HepG2 (cell line): ENCODE measurements around the gene SEPTIN2. TPM values are rescaled to one million over a fixed set of nuclear protein-coding genes. Genes with fewer than 3 reads are reported as not detected.

Experiments used
- ATAC-seq: fragments of 200-7000 bp; cut with Tn5 transposase; 3 replicates; pipeline ENCODE4 v1.9.1; 2020; ENCODE audit warnings: mild to moderate bottlenecking, moderate library complexity
- BruUV-seq: library from RNA; stranded (reverse); fragments of 400-500 nt; replicated peaks from 2 replicates; lab custom pipeline; 2021; lab: Mats Ljungman, UMichigan
- CTCF ChIA-PET: fragments of 300-600 bp; formaldehyde crosslinking; extraction: SDS; loops from one replicate; lab custom pipeline; 2021; ENCODE audit warnings: low total read pairs, inconsistent platforms, low intra/inter-chr PET ratio; lab: Yijun Ruan, JAX
- POLR2A ChIA-PET: fragments of 350-600 bp; sonication (Branson Sonifier 250); formaldehyde crosslinking; loops from one replicate; lab custom pipeline; 2020; ENCODE audit warnings: antibody characterized with exemption, inconsistent platforms; lab: Yijun Ruan, JAX
- DNase-seq: peaks from one replicate; pipeline ENCODE4 v3.0.0-alpha.2; 2015; ENCODE audit warnings: low spot score
- FAIRE-seq: peaks from 3 replicates; lab custom pipeline; 2011; peaks lifted over from hg19 to GRCh38; lab: Jason Lieb, UNC
- H2AFZ ChIP-seq: one replicate; pipeline ENCODE4 v1.6.1; 2011; ENCODE audit warnings: low read length, inconsistent platforms
- H3K27ac ChIP-seq: fragments of 300-600 bp; 3 replicates; pipeline ENCODE4 v1.8.0; 2011; ENCODE audit warnings: mixed run types, mild to moderate bottlenecking, mixed read lengths, low read length, inconsistent platforms; ENCODE audit not compliant: insufficient read depth; ENCODE audit errors: extremely low read length
- H3K27me3 ChIP-seq, 2 experiments: fragments of 200-600 bp in 1 of 2; 2 replicates in 1 of 2; 3 replicates in 1 of 2; pipeline versions ENCODE4 v1.6.0 to v1.8.0; 2011; ENCODE audit warnings: low read length in 2 of 2, mild to moderate bottlenecking in 2 of 2, moderate library complexity in 2 of 2, inconsistent platforms in 1 of 2; ENCODE audit not compliant: insufficient read depth in 2 of 2, control insufficient read depth in 1 of 2
- H3K36me3 ChIP-seq, 2 experiments: fragments of 200-600 bp in 1 of 2; replicated peaks in 1 of 2; 2 replicates in 1 of 2; 3 replicates in 1 of 2; pipeline versions ENCODE4 v1.5.1 to v1.8.0; 2011; ENCODE audit warnings: low read length in 2 of 2, inconsistent platforms in 1 of 2; ENCODE audit not compliant: insufficient read depth in 2 of 2, control insufficient read depth in 1 of 2
- H3K4me1 ChIP-seq: 2 replicates; pipeline ENCODE4 v1.5.1; 2012; ENCODE audit warnings: low read length, inconsistent platforms; ENCODE audit not compliant: insufficient read depth
- H3K4me2 ChIP-seq: 2 replicates; pipeline ENCODE4 v1.6.0; 2011; ENCODE audit warnings: low read depth, low read length, inconsistent platforms
- H3K4me3 ChIP-seq, 3 experiments: fragments of 200-600 bp in 1 of 3; sonication (generic), shearing (Covaris generic) in 1 of 3; replicated peaks in 1 of 3; 2 replicates each; pipeline ENCODE4 v1.5.1; 2011 to 2016; ENCODE audit warnings: low read length in 3 of 3, inconsistent platforms in 2 of 3, low read depth in 2 of 3, mild to moderate bottlenecking in 2 of 3, control low read depth in 1 of 3, mixed read lengths in 1 of 3; ENCODE audit not compliant: insufficient read depth in 1 of 3
- H3K79me2 ChIP-seq: one replicate; pipeline ENCODE4 v1.6.1; 2011; ENCODE audit warnings: low read length, inconsistent platforms; ENCODE audit not compliant: insufficient read depth
- H3K9ac ChIP-seq: 2 replicates; pipeline ENCODE4 v1.6.0; 2011; ENCODE audit warnings: mild to moderate bottlenecking, low read depth, low read length, inconsistent platforms; ENCODE audit not compliant: insufficient read depth
- H3K9me3 ChIP-seq: 2 replicates; pipeline ENCODE4 v1.5.1; 2012; ENCODE audit warnings: mild to moderate bottlenecking, low read length
- H4K20me1 ChIP-seq: 2 replicates; pipeline ENCODE4 v1.6.0; 2011; ENCODE audit warnings: inconsistent platforms, mild to moderate bottlenecking, low read length, moderate library complexity; ENCODE audit not compliant: insufficient read depth
- CHCHD3 ChIP-seq: sonication (generic); formaldehyde crosslinking; IDR thresholded peaks from 2 replicates; pipeline ENCODE4 v1.8.0; 2022; ENCODE audit warnings: mild to moderate bottlenecking, missing genetic modification reagents, moderate library complexity
- CSRNP2 ChIP-seq: sonication (generic); formaldehyde crosslinking; conservative IDR thresholded peaks from 2 replicates; pipeline ENCODE4 v1.8.0; 2022; ENCODE audit warnings: low read depth, missing genetic modification reagents
- DNMT3B ChIP-seq: conservative IDR thresholded peaks from 2 replicates; pipeline ENCODE4 v1.6.1; 2016; ENCODE audit warnings: missing biosample characterization, control low read depth
- DPF2 ChIP-seq: sonication (generic); formaldehyde crosslinking; IDR thresholded peaks from 2 replicates; pipeline ENCODE4 v1.4.0; 2020; ENCODE audit warnings: mild to moderate bottlenecking, low read depth, missing genetic modification reagents, borderline replicate concordance
- HDAC1 ChIP-seq: sonication (generic); formaldehyde crosslinking; IDR thresholded peaks from 2 replicates; pipeline ENCODE4 v1.5.1; 2020; ENCODE audit warnings: mild to moderate bottlenecking, missing genetic modification reagents
- MEIS1 ChIP-seq: sonication (generic); formaldehyde crosslinking; IDR thresholded peaks from 2 replicates; pipeline ENCODE4 v1.9.0; 2021; ENCODE audit warnings: mild to moderate bottlenecking, missing genetic modification reagents, moderate library complexity, borderline replicate concordance
- SALL2 ChIP-seq: sonication (generic); formaldehyde crosslinking; IDR thresholded peaks from 2 replicates; pipeline ENCODE4 v1.8.1; 2023; ENCODE audit warnings: mild to moderate bottlenecking, missing genetic modification reagents, inconsistent platforms
- SP5 ChIP-seq: IDR thresholded peaks from 2 replicates; pipeline ENCODE4 v1.6.1; 2016; ENCODE audit warnings: low read depth, borderline replicate concordance
- TBL1XR1 ChIP-seq: fragments of 150-350 bp; IDR thresholded peaks from 2 replicates; pipeline ENCODE4 v1.6.1; 2014; ENCODE audit warnings: borderline replicate concordance, low read length; ENCODE audit not compliant: partially characterized antibody
- ZBTB4 ChIP-seq: sonication (generic); formaldehyde crosslinking; IDR thresholded peaks from 2 replicates; pipeline ENCODE4 v1.4.0; 2020; ENCODE audit warnings: missing genetic modification reagents, mild to moderate bottlenecking, borderline replicate concordance
- ZNF138 ChIP-seq: sonication (generic); formaldehyde crosslinking; IDR thresholded peaks from 2 replicates; pipeline ENCODE4 v1.5.0; 2020; ENCODE audit warnings: mild to moderate bottlenecking, low read depth, missing genetic modification reagents
- ZNF777 ChIP-seq: sonication (generic); formaldehyde crosslinking; IDR thresholded peaks from 2 replicates; pipeline ENCODE4 v1.4.0; 2020; ENCODE audit warnings: missing genetic modification reagents
- ZNF839 ChIP-seq: sonication (generic); formaldehyde crosslinking; IDR thresholded peaks from 2 replicates; pipeline ENCODE4 v1.4.0; 2020; ENCODE audit warnings: missing genetic modification reagents, mild to moderate bottlenecking, borderline replicate concordance
- ZNF878 ChIP-seq: sonication (generic); formaldehyde crosslinking; IDR thresholded peaks from 2 replicates; pipeline ENCODE4 v1.8.1; 2023; ENCODE audit warnings: mild to moderate bottlenecking, missing genetic modification reagents, moderate library complexity
- ZSCAN29 ChIP-seq: sonication (generic); formaldehyde crosslinking; conservative IDR thresholded peaks from 2 replicates; pipeline ENCODE4 v1.4.0; 2020; ENCODE audit warnings: mild to moderate bottlenecking, missing genetic modification reagents
- WGBS: methylation state at CpG from one replicate; pipeline ENCODE4 v1.1.6; 2017; ENCODE audit warnings: low lambda C conversion rate; 5-methylcytosine and 5-hydroxymethylcytosine counted together
- in situ Hi-C: cut with HindIII; loops from 2 replicates; pipeline ENCODE4 v1.10.0; 2017; ENCODE audit warnings: low pct_unique_long_range_greater_than_20kb; ENCODE audit not compliant: extremely low pct_ligation_motif_present
- intact Hi-C: fragments of 100-400 bp; cut with micrococcal nuclease; formaldehyde crosslinking; loops from one replicate; pipeline ENCODE4 v1.10.0; 2022; ENCODE audit not compliant: unreplicated experiment
- polyA plus RNA-seq, 8 experiments: library from polyadenylated mRNA; depleted of rRNA in 3 of 8; stranded (reverse) in 7 of 8; unstranded in 1 of 8; fragments of >200 nt; fragmentation: Illumina TruSeq in 4 of 8; extraction: Trizol in 4 of 8; gene quantifications; 2 replicates each; pipeline versions ENCODE4 v1.2.1 to v1.2.3, GENCODE V29; 2011 to 2016; ENCODE audit warnings: low read depth in 4 of 8, missing spikeins in 1 of 8, mixed read lengths in 1 of 8; ENCODE audit not compliant: insufficient read depth in 1 of 8
- total RNA-seq, 5 experiments: library from RNA; depleted of rRNA; stranded (reverse); fragments of >200 nt; fragmentation: Illumina TruSeq; extraction: Trizol; gene quantifications; 2 replicates each; pipeline ENCODE4 v1.2.3, GENCODE V29; 2016; ENCODE audit warnings: low read depth in 1 of 5

The SEPTIN2 gene
- total and polyA plus RNA-seq, 2 of the 13 experiments (the other 11 are each of a cell fraction or from before 2014, with no cell fraction given) = 493 to 733 TPM

GRCh38 chr2:241359481-241360045 is 43.8 kb downstream of the SEPTIN2 start (continued):
- TF ChIP-seq ZNF138 = no peak
- no peak for TF ChIP-seq SP5 (CRISPR knock-in tag)
- TF ChIP-seq CSRNP2 (CRISPR knock-in tag) = no peak
- 0 out of 2 replicates have a peak, but pooled peaks have one; percentile 16 for TF ChIP-seq DPF2
- TF ChIP-seq DNMT3B (CRISPR knock-in tag) = peak; percentile 44; the same call in 1 of the 2 replicates
- TF ChIP-seq ZSCAN29 (CRISPR knock-in tag) = peak; percentile 43; the same call in 1 of the 2 replicates
- TF ChIP-seq CHCHD3 (CRISPR knock-in tag) = no peak
- TF ChIP-seq ZNF878 (CRISPR knock-in tag) = peak; percentile 66; the same call in 1 of the 2 replicates
- 0 out of 2 replicates have a peak, but pooled peaks have one; percentile 56 for TF ChIP-seq MEIS1 (CRISPR knock-in tag)
- TF ChIP-seq ZNF777 (CRISPR knock-in tag) = no peak
- TF ChIP-seq HDAC1 (CRISPR knock-in tag) = peak; percentile 49; the same call in 1 of the 2 replicates
- no peak for TF ChIP-seq ZNF839 (CRISPR knock-in tag)

GRCh38 chr2:241363426-241363825 is 47.7 kb downstream of the SEPTIN2 start:
- ChIA-PET CTCF (no interaction called here), POLR2A (interaction anchor here (1.4 kb wide), 1 partner anchor 9 kb away, joined by 3 read pairs; no protein-coding TSS in a partner anchor)
- Histone ChIP-seq H3K36me3 (peaks cover 1 to 16% of the 10 kb centered on the region in 2 experiments; a peak in 3 of 5 replicates), H2AFZ (no peak overlapping the region), H3K27ac (peak overlapping the region; percentile 21), H3K4me2 (peak overlapping the region; percentile 33; the same call in 1 of the 2 replicates), H3K9me3 (no peaks in the 10 kb centered on the region), H3K27me3 (no peaks in the 10 kb centered on the region), H3K79me2 (peaks cover 92% of the 10 kb centered on the region), H3K4me3 (no peak overlapping the region), H3K9ac (no peak overlapping the region), H4K20me1 (peaks cover 14% of the 10 kb centered on the region), H3K4me1 (peaks cover 68% of the 10 kb centered on the region)
- in situ Hi-C loops = no loop called here
- DNase-seq = no peak
- peak; percentile 44 for ATAC-seq
- 0 out of 2 replicates have a peak, but pooled peaks have one; percentile 8 for TF ChIP-seq ZBTB4 (CRISPR knock-in tag)
- TF ChIP-seq TBL1XR1 = no peak
- no peak for TF ChIP-seq SALL2
- WGBS = 89% methylated on average over 7 of the region's 7 CpGs
- no peak for FAIRE-seq
- BruUV-seq = no TSS peak
- intact Hi-C loops = no loop called here
